BLaER1 (cell line): Measurements from ENCODE around the gene TBC1D16.

Experiments used
- H3K27ac ChIP-seq: shearing (Covaris generic); formaldehyde crosslinking; 2 replicates; pipeline ENCODE4 v1.8.1; 2022
- H3K27me3 ChIP-seq: shearing (Covaris generic); formaldehyde crosslinking; 2 replicates; pipeline ENCODE4 v1.8.1; 2022
- H3K36me3 ChIP-seq: shearing (Covaris generic); formaldehyde crosslinking; 2 replicates; pipeline ENCODE4 v1.8.1; 2022
- H3K4me1 ChIP-seq: shearing (Covaris generic); formaldehyde crosslinking; 2 replicates; pipeline ENCODE4 v1.8.1; 2022
- H3K4me2 ChIP-seq: shearing (Covaris generic); formaldehyde crosslinking; 2 replicates; pipeline ENCODE4 v1.8.1; 2022
- H3K4me3 ChIP-seq: shearing (Covaris generic); formaldehyde crosslinking; 2 replicates; pipeline ENCODE4 v1.8.1; 2022
- H3K9ac ChIP-seq: shearing (Covaris generic); formaldehyde crosslinking; 2 replicates; pipeline ENCODE4 v1.8.1; 2022
- H3K9me3 ChIP-seq: shearing (Covaris generic); formaldehyde crosslinking; 2 replicates; pipeline ENCODE4 v1.8.1; 2022
- H4K20me1 ChIP-seq: shearing (Covaris generic); formaldehyde crosslinking; 2 replicates; pipeline ENCODE4 v1.8.1; 2022
- Cebpa-rat ChIP-seq: shearing (Covaris generic); IDR thresholded peaks from 2 replicates; pipeline ENCODE4 v1.8.1; 2022

The TBC1D16 gene

GRCh38 chr17:80011989-80012555 lies 23.6 kb downstream of the TBC1D16 start:
- H3K27ac ChIP-seq, result no peak overlapping the region
- H3K4me2 ChIP-seq, result no peak overlapping the region
- H3K27me3 ChIP-seq, result no peaks in the 10 kb centered on the region
- H3K36me3 ChIP-seq, result no peaks in the 10 kb centered on the region; the same call in 1 of the 2 replicates
- no peak overlapping the region for H3K4me3 ChIP-seq
- peaks cover 18% of the 10 kb centered on the region for H3K9me3 ChIP-seq
- H3K9ac ChIP-seq, result no peak overlapping the region
- peaks cover 13% of the 10 kb centered on the region for H3K4me1 ChIP-seq
- 0 out of 2 replicates have a peak, but pooled peaks cover 5% of the 10 kb centered on the region for H4K20me1 ChIP-seq
- TF ChIP-seq Cebpa-rat, result no peak

- H3K27ac ChIP-seq, result no peak overlapping the region
- H3K27me3 ChIP-seq, result no peaks in the 10 kb centered on the region
- no peak overlapping the region for H3K4me3 ChIP-seq
- H3K36me3 ChIP-seq, result no peaks in the 10 kb centered on the region; the same call in 1 of the 2 replicates
- H4K20me1 ChIP-seq, result no peaks in the 10 kb centered on the region
- H3K9ac ChIP-seq, result no peak overlapping the region
- H3K4me1 ChIP-seq, result peaks cover 18% of the 10 kb centered on the region
- TF ChIP-seq Cebpa-rat, result no peak
- no peak overlapping the region for H3K4me2 ChIP-seq
- peaks cover 18% of the 10 kb centered on the region for H3K9me3 ChIP-seq
Measured at GRCh38 chr17:80010283-80010858, 25.3 kb downstream of the TBC1D16 start.

GRCh38 chr17:80009391-80010282 lies 26.0 kb downstream of the TBC1D16 start:
- Histone ChIP-seq H3K9me3 (peaks cover 13% of the 10 kb centered on the region), H3K27me3 (no peaks in the 10 kb centered on the region), H3K27ac (no peak overlapping the region), H3K36me3 (no peaks in the 10 kb centered on the region; the same call in 1 of the 2 replicates), H3K4me1 (peaks cover 20% of the 10 kb centered on the region), H3K4me3 (no peak overlapping the region), H3K9ac (no peak overlapping the region), H4K20me1 (no peaks in the 10 kb centered on the region), H3K4me2 (no peak overlapping the region)
- no peak for TF ChIP-seq Cebpa-rat

DNA sequence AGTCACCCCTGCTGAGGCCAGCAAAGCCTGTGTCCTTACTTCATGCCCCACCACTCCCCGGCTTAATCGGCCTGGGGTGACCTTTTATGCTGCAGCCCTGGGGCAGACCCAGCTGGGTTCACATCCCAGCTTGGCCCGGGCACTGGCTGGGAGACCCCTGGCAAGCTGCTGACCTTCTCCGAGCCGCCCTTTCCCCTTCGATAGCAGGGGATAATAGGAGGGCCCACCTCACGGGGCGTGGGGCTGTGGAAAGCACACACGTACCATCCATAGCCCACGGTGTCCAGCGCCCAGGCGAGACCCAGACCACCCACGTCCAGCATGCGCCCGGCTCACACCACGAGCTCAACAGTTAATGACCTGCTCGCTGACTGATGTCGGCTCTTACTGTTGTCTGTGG lies 26.8 kb downstream of the TBC1D16 start:
- H3K9ac ChIP-seq, result no peak overlapping the region
- H3K4me2 ChIP-seq, result peak overlapping the region; percentile 21; the same call in 1 of the 2 replicates
- peaks cover 20% of the 10 kb centered on the region for H3K4me1 ChIP-seq
- no peak for TF ChIP-seq Cebpa-rat
- no peak overlapping the region for H3K27ac ChIP-seq
- H3K9me3 ChIP-seq, result peaks cover 5% of the 10 kb centered on the region
- no peak overlapping the region for H3K4me3 ChIP-seq
- no peaks in the 10 kb centered on the region for H3K27me3 ChIP-seq
- H4K20me1 ChIP-seq, result no peaks in the 10 kb centered on the region
- H3K36me3 ChIP-seq, result no peaks in the 10 kb centered on the region; the same call in 1 of the 2 replicates

DNA sequence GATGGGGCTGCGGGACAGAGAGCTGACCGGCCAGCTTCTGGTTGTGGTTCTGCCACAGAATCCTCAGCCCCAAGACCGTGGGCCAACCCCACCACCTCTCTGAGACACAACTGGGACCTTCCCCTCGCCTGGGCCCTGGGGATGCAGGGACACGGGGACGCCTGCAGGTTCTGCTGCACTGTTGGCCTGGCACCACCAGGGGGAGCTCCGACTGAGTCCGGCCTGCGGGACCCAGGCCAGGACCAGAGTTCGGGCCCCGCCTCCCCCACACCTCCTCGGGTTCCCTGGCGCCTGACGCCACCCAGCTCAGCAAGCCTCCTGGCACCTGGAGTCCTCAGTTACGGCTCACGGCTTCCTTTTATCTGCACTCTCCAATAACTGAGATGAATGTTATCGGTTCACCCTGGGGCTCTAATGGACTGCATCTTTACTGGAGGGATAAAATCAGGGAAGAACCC lies 27.3 kb downstream of the TBC1D16 start:
- TF ChIP-seq Cebpa-rat, result no peak
- Histone ChIP-seq H3K4me3 (no peak overlapping the region), H3K9me3 (peaks cover under 1% of the 10 kb centered on the region; the same call in 1 of the 2 replicates), H4K20me1 (no peaks in the 10 kb centered on the region), H3K9ac (no peak overlapping the region), H3K4me2 (peak overlapping the region; percentile 21; the same call in 1 of the 2 replicates), H3K27me3 (no peaks in the 10 kb centered on the region), H3K36me3 (no peaks in the 10 kb centered on the region; the same call in 1 of the 2 replicates), H3K4me1 (peaks cover 20% of the 10 kb centered on the region), H3K27ac (no peak overlapping the region)

DNA sequence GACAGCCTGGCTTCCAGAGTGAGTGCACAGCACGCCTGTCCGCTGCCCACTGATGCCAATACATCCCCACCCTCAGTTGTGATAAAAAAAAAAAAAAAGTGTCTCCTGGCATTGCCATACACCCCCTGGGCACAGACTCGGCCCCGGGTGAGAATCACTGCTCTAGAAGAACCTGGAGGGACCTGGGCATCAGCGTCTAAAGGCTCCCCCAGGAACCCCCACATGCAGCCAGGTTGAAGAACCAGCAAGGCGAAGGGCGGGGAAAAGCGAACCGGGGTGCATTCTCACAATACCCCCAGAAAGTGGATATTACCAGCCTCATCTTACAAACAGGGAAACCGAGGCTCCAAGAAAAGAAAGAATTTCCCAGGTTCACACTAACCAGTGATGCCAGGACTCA lies 27.7 kb downstream of the TBC1D16 start:
- no peak overlapping the region for H3K27ac ChIP-seq
- no peaks in the 10 kb centered on the region; the same call in 1 of the 2 replicates for H3K36me3 ChIP-seq
- H3K27me3 ChIP-seq, result no peaks in the 10 kb centered on the region
- H4K20me1 ChIP-seq, result no peaks in the 10 kb centered on the region
- H3K9ac ChIP-seq, result no peak overlapping the region
- H3K4me2 ChIP-seq, result no peak overlapping the region
- TF ChIP-seq Cebpa-rat, result no peak
- H3K4me1 ChIP-seq, result peaks cover 20% of the 10 kb centered on the region
- no peak overlapping the region for H3K4me3 ChIP-seq
- no peaks in the 10 kb centered on the region for H3K9me3 ChIP-seq

GRCh38 chr17:80006811-80007752 lies 28.6 kb downstream of the TBC1D16 start:
- Histone ChIP-seq H3K27me3 (no peaks in the 10 kb centered on the region), H3K9ac (no peak overlapping the region), H4K20me1 (no peaks in the 10 kb centered on the region), H3K4me1 (peaks cover 20% of the 10 kb centered on the region), H3K36me3 (no peaks in the 10 kb centered on the region; the same call in 1 of the 2 replicates), H3K9me3 (no peaks in the 10 kb centered on the region), H3K4me3 (no peak overlapping the region), H3K4me2 (no peak overlapping the region), H3K27ac (no peak overlapping the region)
- no peak for TF ChIP-seq Cebpa-rat

DNA sequence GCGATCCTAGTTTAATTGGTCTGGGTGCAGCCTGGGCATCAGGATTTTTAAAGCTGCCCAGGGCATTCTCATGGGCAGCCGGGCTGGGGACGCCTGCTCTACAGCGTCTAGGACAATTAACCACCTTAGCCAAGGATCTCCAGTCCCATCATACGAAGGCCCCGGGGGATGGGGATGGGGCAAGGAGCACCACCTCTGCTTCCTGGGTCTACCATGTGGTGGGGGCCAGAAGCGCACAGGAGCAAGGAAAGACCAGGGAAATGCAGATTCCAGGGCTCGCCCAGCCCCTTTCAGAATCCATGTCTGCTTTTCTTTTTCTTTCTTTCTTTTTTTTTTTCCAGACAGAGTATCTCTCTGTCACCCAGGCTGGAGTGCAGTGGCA lies 29.3 kb downstream of the TBC1D16 start:
- Histone ChIP-seq H3K27me3 (no peaks in the 10 kb centered on the region), H3K9ac (no peak overlapping the region), H3K27ac (no peak overlapping the region), H4K20me1 (no peaks in the 10 kb centered on the region), H3K4me2 (peak overlapping the region; percentile 24; the same call in 1 of the 2 replicates), H3K4me1 (peaks cover 20% of the 10 kb centered on the region), H3K9me3 (no peaks in the 10 kb centered on the region), H3K36me3 (no peaks in the 10 kb centered on the region; the same call in 1 of the 2 replicates), H3K4me3 (no peak overlapping the region)
- TF ChIP-seq Cebpa-rat, result no peak
